Astrocyte (in vitro differentiated cells and primary cell): ENCODE measurements around the gene NLRP12.

Source experiments
- EZH2 ChIP-seq: IDR thresholded peaks from 2 replicates; pipeline ENCODE4 v1.6.1; 2012; ENCODE audit warnings: mild to moderate bottlenecking, low read length, inconsistent platforms; ENCODE audit not compliant: insufficient read depth
- TF ChIP-seq, protein P1 (sequence below): IDR thresholded peaks from 2 replicates; pipeline ENCODE4 v1.5.1; 2011; ENCODE audit warnings: low read depth, mild to moderate bottlenecking, inconsistent platforms, low read length, moderate library complexity; ENCODE audit not compliant: insufficient read depth

- TF ChIP-seq, protein P1, sequence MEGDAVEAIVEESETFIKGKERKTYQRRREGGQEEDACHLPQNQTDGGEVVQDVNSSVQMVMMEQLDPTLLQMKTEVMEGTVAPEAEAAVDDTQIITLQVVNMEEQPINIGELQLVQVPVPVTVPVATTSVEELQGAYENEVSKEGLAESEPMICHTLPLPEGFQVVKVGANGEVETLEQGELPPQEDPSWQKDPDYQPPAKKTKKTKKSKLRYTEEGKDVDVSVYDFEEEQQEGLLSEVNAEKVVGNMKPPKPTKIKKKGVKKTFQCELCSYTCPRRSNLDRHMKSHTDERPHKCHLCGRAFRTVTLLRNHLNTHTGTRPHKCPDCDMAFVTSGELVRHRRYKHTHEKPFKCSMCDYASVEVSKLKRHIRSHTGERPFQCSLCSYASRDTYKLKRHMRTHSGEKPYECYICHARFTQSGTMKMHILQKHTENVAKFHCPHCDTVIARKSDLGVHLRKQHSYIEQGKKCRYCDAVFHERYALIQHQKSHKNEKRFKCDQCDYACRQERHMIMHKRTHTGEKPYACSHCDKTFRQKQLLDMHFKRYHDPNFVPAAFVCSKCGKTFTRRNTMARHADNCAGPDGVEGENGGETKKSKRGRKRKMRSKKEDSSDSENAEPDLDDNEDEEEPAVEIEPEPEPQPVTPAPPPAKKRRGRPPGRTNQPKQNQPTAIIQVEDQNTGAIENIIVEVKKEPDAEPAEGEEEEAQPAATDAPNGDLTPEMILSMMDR: no peak
- TF ChIP-seq EZH2: no peak
Observed at GRCh38 chr19:53868892-53869804, 45.0 kb upstream of the NLRP12 start.
